Right lobe of liver (tissue), 6 donors: ENCODE results near the gene TCL1A. TPM values are rescaled to one million over a fixed set of nuclear protein-coding genes. Genes with fewer than 3 reads are reported as not detected.
"Not testable (repeated sequence)": the region's sequence is repeated elsewhere in the genome, so short reads cannot be mapped to it uniquely, and the experiment has no call there.

Experiments
- ATAC-seq, 4 donors: fragments of 200-7000 bp; cut with Tn5 transposase; one replicate each; pipeline ENCODE4 v1.9.1; 2020; ENCODE audit warnings: mild to moderate bottlenecking in 4 of 4, moderate library complexity in 4 of 4
- DNase-seq, 3 donors: peaks; one replicate each; pipeline ENCODE4 v3.0.0-alpha.2; 2020
- H3K27ac ChIP-seq, 3 donors: fragments of 200-600 bp; one replicate each; pipeline ENCODE4 v1.8.0; 2022
- H3K27me3 ChIP-seq, 2 donors: fragments of 200-600 bp; one replicate each; pipeline ENCODE4 v1.8.0; 2022
- H3K36me3 ChIP-seq, 4 donors: fragments of 200-600 bp; sonication (generic) in 1 of 4; one replicate each; pipeline versions ENCODE4 v1.5.1 to v1.8.0; 2017 to 2022; ENCODE audit warnings: control low read depth in 1 of 4
- H3K4me1 ChIP-seq, 4 donors: fragments of 200-600 bp; sonication (generic) in 1 of 4; one replicate each; pipeline versions ENCODE4 v1.5.1 to v1.8.0; 2017 to 2022; ENCODE audit warnings: control low read depth in 1 of 4
- H3K4me3 ChIP-seq, 3 donors: fragments of 200-600 bp; one replicate each; pipeline ENCODE4 v1.8.0; 2022
- H3K9me3 ChIP-seq, 4 donors: fragments of 200-600 bp; sonication (generic) in 1 of 4; one replicate each; pipeline versions ENCODE4 v1.5.1 to v1.8.0; 2017 to 2022; ENCODE audit warnings: control low read depth in 1 of 4
- CTCF ChIP-seq, 4 donors: fragments of 200-600 bp in 3 of 4; fragments of 450-650 bp in 1 of 4; IDR thresholded peaks; one replicate each; pipeline versions ENCODE4 v1.5.1 to v1.8.0; 2016 to 2022; ENCODE audit warnings: antibody characterized with exemption in 4 of 4, mild to moderate bottlenecking in 2 of 4
- POLR2A ChIP-seq: fragments of 450-650 bp; IDR thresholded peaks from one replicate; pipeline ENCODE4 v1.6.1; 2017; ENCODE audit warnings: antibody characterized with exemption, mild to moderate bottlenecking
- WGBS: methylation state at CpG from one replicate; pipeline ENCODE4 v1.1.6; 2018; ENCODE audit warnings: low coverage, low lambda C conversion rate; ENCODE audit not compliant: insufficient coverage; ENCODE audit errors: missing lambda C conversion rate; 5-methylcytosine and 5-hydroxymethylcytosine counted together
- intact Hi-C, 2 donors: fragments of 100-400 bp; cut with DNase I; formaldehyde crosslinking; loops; one replicate each; pipeline versions ENCODE4 v1.11.2 to v1.14.1; 2022
- total RNA-seq, 6 experiments: library from RNA; depleted of rRNA in 2 of 6; stranded (reverse); fragments of >200 nt in 2 of 6; fragmentation: NEBNext Ultra II Directional in 3 of 6; extraction: Animal tissue kit (Norgen Biotek cat#: 25700) in 3 of 6; gene quantifications; one replicate each; pipeline versions ENCODE4 v1.1.0 to v1.2.4, GENCODE V29; 2016 to 2023
- donor health status: DM: no; HTN: yes; CAD: no.
- donor health status: DM: no; HTN: no; CAD: no.
- donor health status: DM: no; HTN: no; CAD: no.
- donor health status: DM: no; HTN: yes; CAD: no.
- donor health status: DM: no; HTN: yes; CAD: no.

The TCL1A gene
- total RNA-seq, 6 experiments from 2014 or later = 0.15 TPM; not detected in 5

GRCh38 chr14:95739356-95739755 lies 25.4 kb upstream of the TCL1A start:
- Histone ChIP-seq H3K27me3 (no peaks in the 10 kb centered on the region), H3K9me3 (no peaks in the 10 kb centered on the region), H3K4me1 (no peaks in the 10 kb centered on the region), H3K4me3 (no peak overlapping the region), H3K36me3 (no peaks in the 10 kb centered on the region), H3K27ac (no peak overlapping the region)
- WGBS = no CpG with 5 or more reads among the region's 1 CpG
- intact Hi-C loops = no loop called here
- DNase-seq (no peak), ATAC-seq (no peak)
- TF ChIP-seq POLR2A (no peak), CTCF (IDR thresholded peaks at IDR 0.05) (no peak)

- Histone ChIP-seq H3K4me1 (no peaks in the 10 kb centered on the region), H3K27ac (no peak overlapping the region), H3K9me3 (no peaks in the 10 kb centered on the region), H3K4me3 (no peak overlapping the region), H3K27me3 (no peaks in the 10 kb centered on the region), H3K36me3 (no peaks in the 10 kb centered on the region)
- TF ChIP-seq POLR2A (no peak), CTCF (IDR thresholded peaks at IDR 0.05) (no peak)
- WGBS = 70% methylated on average over 1 of the region's 1 CpG
- ATAC-seq (no peak), DNase-seq (no peak)
- intact Hi-C loops = no loop called here
These were observed 19.3 kb upstream of the TCL1A start for GRCh38 chr14:95733212-95733611.

DNA sequence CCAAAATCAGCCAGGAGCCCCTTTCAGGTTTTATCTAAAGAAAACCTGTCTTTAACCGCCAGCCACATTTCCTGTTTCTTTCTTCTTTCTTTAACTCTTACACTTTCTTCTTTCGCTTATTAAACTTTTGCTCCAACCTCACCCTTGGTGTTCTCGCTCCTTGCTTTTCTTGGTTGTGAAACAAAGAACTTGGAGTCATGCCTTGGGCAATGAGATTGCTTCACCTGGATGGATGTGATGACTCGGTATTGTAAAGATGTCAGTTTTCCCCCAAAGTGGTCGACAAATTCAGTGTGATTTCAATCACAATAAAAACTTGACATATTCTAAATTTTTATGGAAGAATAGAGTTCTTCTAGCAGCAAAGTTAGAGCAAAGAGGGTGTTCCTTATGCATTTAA lies 16.2 kb upstream of the TCL1A start:
- H3K36me3 ChIP-seq = no peaks in the 10 kb centered on the region
- WGBS = 59% methylated on average over 5 of the region's 5 CpGs
- DNase-seq = no peak
- H3K4me1 ChIP-seq = no peaks in the 10 kb centered on the region
- no peaks in the 10 kb centered on the region for H3K27me3 ChIP-seq
- no peak for ATAC-seq
- TF ChIP-seq POLR2A (no peak), CTCF (IDR thresholded peaks at IDR 0.05) (no peak)
- no peak overlapping the region for H3K27ac ChIP-seq
- H3K4me3 ChIP-seq = no peak overlapping the region
- intact Hi-C loops = no loop called here
- H3K9me3 ChIP-seq = no peaks in the 10 kb centered on the region

DNA sequence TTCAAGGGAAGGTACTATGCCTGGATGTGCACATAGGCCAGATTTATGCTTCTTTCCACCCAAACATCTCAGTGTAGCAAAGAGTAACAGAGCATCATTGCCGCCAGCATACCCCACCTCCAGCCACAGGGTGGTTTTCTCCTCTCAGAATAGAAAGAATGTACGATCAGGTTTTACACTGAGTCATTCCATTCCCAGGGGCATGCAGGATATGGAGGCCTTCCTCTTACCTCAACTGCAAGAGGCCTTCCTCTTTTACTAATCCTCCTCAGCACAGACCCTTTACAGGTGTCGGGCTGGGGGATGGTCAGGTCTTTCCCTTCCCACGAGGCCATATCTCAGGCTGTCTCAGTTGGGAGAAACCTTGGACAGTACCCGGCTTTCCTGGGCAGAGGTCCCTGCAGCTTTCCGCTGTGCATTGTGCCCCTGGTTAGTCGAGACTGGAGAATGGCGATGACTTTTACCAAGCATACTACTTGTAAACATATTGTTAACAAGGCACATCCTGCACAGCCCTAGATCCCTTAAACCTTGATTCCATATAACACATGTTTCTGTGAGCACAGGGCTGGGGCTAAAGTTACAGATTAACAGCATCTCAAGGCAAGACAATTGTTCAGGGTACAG lies 15.6 kb upstream of the TCL1A start:
- WGBS = 52% methylated on average over 7 of the region's 8 CpGs
- H3K9me3 ChIP-seq, H3K27ac ChIP-seq, ATAC-seq, H3K27me3 ChIP-seq, intact Hi-C loops, DNase-seq, H3K36me3 ChIP-seq, H3K4me3 ChIP-seq, H3K4me1 ChIP-seq: not testable (repeated sequence)

DNA sequence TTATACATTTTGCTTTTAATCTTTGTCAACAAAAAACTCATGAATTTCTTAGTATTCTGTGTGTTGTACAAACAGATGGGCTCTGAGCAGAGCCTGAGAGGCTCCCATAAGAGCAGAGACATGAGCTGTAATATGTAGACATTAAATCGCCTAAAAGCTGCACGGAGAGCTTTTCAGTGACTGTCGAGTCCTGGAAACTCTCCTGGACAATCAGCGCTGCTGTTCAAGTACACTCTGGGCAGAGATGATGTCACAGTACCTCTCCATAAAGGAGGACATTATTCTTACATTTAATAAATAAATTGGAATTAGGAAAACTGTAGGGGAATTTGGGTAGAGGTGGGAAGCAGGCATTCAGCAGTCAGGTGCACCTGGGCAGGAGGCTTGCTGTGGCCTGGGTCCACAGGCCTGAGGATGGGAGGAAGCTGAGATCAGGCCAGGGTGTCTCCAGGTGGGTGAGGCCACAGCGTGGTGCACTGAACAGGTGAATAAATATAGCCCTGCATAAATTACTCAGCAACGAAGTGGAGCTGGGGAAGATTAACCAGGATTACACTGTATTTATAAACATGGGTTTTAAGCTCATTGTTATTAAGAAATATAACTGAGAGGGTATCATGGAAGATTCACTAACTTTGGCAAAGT lies 13.3 kb upstream of the TCL1A start:
- 49% methylated on average over 6 of the region's 6 CpGs for WGBS
- TF ChIP-seq POLR2A = no peak
- no peak for TF ChIP-seq CTCF (IDR thresholded peaks at IDR 0.05)
- H3K27ac ChIP-seq = no peak overlapping the region
- H3K4me3 ChIP-seq = no peak overlapping the region
- intact Hi-C loops = no loop called here
- peaks cover 0 to 5% (median 0%) of the 10 kb centered on the region in 4 donors for H3K9me3 ChIP-seq
- H3K27me3 ChIP-seq = no peaks in the 10 kb centered on the region
- ATAC-seq (no peak), DNase-seq (no peak)
- no peaks in the 10 kb centered on the region for H3K36me3 ChIP-seq
- no peaks in the 10 kb centered on the region for H3K4me1 ChIP-seq
